ENCODE measurements around the gene HDAC4.

- TF ChIP-seq, protein P1, sequence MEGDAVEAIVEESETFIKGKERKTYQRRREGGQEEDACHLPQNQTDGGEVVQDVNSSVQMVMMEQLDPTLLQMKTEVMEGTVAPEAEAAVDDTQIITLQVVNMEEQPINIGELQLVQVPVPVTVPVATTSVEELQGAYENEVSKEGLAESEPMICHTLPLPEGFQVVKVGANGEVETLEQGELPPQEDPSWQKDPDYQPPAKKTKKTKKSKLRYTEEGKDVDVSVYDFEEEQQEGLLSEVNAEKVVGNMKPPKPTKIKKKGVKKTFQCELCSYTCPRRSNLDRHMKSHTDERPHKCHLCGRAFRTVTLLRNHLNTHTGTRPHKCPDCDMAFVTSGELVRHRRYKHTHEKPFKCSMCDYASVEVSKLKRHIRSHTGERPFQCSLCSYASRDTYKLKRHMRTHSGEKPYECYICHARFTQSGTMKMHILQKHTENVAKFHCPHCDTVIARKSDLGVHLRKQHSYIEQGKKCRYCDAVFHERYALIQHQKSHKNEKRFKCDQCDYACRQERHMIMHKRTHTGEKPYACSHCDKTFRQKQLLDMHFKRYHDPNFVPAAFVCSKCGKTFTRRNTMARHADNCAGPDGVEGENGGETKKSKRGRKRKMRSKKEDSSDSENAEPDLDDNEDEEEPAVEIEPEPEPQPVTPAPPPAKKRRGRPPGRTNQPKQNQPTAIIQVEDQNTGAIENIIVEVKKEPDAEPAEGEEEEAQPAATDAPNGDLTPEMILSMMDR (IDR thresholded peaks at IDR 0.05), result no peak
- TF ChIP-seq POLR2A (IDR thresholded peaks at IDR 0.05), result no peak
Measured at GRCh38 chr2:239291475-239292350, 109.1 kb downstream of the HDAC4 start.

All from testis (tissue), 2 donors.